ENCODE results near the gene CD109.
"Not testable (repeated sequence)": the region's sequence is repeated elsewhere in the genome, so short reads cannot be mapped to it uniquely, and the experiment has no call there.

DNA sequence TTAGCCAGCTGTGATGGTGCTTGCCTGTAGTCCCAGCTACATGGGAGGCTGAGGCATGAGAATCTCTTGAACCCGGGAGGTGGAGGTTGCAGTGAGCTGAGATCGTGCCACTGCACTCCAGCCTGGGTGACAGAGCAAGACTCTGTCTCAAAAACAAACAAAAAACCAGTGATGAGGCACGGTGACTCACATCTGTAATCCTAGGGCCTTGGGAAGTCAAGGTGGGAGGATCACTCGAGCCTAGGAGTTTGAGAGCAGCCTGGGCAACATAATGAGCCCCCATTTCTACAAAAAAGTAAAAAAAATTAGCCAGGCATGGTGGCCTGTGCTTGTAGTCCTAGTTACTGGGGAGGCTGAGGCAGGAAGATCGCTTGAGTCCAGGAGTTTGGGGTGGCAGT lies 19.1 kb downstream of the CD109 start:
- TF ChIP-seq, protein P1, sequence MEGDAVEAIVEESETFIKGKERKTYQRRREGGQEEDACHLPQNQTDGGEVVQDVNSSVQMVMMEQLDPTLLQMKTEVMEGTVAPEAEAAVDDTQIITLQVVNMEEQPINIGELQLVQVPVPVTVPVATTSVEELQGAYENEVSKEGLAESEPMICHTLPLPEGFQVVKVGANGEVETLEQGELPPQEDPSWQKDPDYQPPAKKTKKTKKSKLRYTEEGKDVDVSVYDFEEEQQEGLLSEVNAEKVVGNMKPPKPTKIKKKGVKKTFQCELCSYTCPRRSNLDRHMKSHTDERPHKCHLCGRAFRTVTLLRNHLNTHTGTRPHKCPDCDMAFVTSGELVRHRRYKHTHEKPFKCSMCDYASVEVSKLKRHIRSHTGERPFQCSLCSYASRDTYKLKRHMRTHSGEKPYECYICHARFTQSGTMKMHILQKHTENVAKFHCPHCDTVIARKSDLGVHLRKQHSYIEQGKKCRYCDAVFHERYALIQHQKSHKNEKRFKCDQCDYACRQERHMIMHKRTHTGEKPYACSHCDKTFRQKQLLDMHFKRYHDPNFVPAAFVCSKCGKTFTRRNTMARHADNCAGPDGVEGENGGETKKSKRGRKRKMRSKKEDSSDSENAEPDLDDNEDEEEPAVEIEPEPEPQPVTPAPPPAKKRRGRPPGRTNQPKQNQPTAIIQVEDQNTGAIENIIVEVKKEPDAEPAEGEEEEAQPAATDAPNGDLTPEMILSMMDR (IDR thresholded peaks at IDR 0.05) = not testable (repeated sequence)
- TF ChIP-seq POLR2A (IDR thresholded peaks at IDR 0.05) = not testable (repeated sequence)
